Measurements from ENCODE around the gene NOS1AP.

Gene NOS1AP

DNA sequence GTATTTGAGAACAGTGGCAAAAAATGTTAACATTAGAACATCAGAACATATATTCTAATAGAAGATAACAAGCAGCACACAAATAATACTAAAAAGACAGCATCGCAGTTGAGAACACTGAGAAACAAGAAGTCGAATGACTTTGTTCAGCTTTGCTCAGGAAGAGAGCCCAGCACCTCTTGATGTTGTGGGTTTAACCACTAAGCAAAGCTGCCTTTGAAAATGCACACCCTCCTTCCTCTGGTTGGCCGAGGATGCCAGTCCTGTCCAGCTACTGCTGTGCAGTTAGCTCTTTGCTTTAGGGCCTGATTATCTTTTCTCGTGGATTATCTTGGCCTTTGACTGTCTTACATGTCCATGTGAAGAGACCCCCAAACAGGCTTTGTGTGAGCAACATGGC, 246.7 kb downstream of the NOS1AP start:
- in situ Hi-C loops (cut with HindIII; ENCODE audit: low pct_unique_long_range_greater_than_20kb, low sequenced_read_pairs) = no loop called here
- no peak for TF ChIP-seq JUND (IDR thresholded peaks at IDR 0.05; ENCODE audit: low read depth)
- DNase-seq (ENCODE audit: low read depth in 1 of 2, low spot score in 1 of 2) = no peak

DNA sequence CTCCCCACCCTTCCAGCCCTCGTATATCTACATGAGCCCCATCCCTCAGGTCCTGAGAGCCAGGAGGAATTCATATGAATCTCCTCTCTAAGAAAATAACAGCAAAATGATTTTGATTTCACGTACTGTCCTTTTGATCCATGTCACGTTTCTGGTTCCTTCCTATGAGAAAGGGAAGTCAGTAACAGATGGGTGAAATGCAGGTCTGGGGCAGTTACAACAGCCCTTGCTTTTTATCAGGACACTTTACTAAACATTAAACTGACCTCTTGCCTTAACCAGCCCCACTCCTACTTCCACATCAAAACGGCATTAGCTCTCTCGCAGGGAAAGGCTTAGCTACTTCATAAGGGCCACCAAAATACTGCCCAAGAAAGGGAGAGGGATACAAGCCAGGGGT, 248.1 kb downstream of the NOS1AP start:
- no peak for DNase-seq (ENCODE audit: low read depth in 1 of 2, low spot score in 1 of 2)
- in situ Hi-C loops (cut with HindIII; ENCODE audit: low pct_unique_long_range_greater_than_20kb, low sequenced_read_pairs) = no loop called here
- no peak for TF ChIP-seq JUND (IDR thresholded peaks at IDR 0.05; ENCODE audit: low read depth)

DNA sequence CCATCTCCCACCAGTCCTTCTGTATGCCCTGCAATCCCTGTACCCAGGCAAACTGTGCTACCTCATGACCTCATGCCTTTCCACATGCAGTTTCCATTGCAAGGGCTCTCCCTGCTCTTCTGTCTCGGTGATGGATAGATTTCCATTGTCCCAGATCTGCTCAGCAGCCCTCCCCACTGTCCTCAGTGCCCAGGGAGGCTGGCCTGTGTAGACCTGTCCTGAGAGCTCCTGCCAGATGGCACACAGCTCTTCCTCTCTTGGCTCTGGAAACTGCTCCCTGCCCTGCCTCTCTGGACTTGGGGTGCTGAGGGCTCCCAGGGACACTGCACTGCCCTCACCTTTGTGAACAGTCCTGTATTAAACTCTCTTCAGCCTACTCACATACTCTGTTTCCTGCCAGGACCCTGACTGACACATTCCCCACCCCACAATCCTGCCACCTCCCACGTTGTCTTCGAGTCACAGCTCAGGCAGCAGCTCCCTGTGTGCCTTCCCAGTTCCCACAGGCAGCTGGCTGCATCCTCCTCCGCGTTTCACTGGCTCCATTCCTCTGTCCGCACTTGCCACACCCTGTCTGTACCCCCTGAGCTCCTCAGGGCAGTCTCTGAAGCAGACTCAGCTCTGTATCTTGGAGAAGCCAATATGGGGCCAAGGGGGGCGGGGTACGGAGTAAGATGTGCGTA, 250.1 kb downstream of the NOS1AP start:
- no peak for TF ChIP-seq JUND (IDR thresholded peaks at IDR 0.05; ENCODE audit: low read depth)
- DNase-seq (ENCODE audit: low read depth in 1 of 2, low spot score in 1 of 2) = no peak
- in situ Hi-C loops (cut with HindIII; ENCODE audit: low pct_unique_long_range_greater_than_20kb, low sequenced_read_pairs) = no loop called here

DNA sequence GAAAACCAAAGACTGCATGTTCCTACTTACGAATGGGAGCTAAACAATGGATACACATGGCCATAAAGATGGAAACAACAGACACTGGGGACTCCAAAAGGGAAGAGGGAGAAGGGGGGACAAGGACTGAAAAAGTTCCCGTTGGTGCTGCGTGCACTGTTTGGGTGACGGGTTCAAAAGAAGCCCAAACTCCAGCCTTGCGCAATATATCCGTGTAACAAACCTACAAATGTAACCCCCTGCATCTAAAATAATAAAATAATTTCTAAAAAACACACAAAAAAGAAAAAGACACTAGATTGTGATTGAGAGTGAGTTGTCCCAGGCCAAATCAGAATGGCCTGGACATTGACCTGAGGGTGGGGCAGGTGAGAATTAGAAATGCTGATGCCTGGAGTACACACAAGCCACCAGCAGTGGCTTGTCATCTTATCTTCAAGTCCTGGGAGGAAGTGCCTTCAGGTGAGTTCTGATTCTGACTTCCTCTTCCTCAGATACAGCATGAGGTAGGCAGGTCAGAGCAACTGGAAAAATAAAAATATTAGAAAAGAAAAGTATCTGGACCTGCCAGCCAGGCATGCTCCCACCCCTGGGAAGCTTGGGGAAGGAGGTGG, 252.4 kb downstream of the NOS1AP start:
- no peak for TF ChIP-seq JUND (IDR thresholded peaks at IDR 0.05; ENCODE audit: low read depth)
- in situ Hi-C loops (cut with HindIII; ENCODE audit: low pct_unique_long_range_greater_than_20kb, low sequenced_read_pairs) = no loop called here
- no peak for DNase-seq (ENCODE audit: low read depth in 1 of 2, low spot score in 1 of 2)

DNA sequence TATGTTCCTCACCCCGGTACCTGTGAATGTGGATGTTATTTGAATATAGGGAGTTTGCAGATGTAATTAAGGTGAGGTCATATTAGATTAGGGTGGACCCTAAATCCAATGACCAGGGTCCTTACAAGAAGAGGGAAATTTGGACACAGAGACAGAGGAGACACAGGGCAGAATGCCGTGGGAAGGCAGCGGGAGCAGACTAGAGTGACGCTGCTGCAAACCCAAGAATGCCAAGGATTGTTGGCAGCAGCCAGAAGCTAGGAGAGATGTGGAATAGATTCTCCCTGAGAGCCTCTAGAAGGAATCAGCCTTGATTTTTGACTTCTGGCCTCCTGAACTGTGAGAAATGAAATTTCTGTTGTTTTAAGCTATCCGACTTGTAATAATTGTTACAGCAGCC, 253.5 kb downstream of the NOS1AP start:
- no peak for DNase-seq (ENCODE audit: low read depth in 1 of 2, low spot score in 1 of 2)
- TF ChIP-seq JUND (IDR thresholded peaks at IDR 0.05; ENCODE audit: low read depth) = no peak
- in situ Hi-C loops (cut with HindIII; ENCODE audit: low pct_unique_long_range_greater_than_20kb, low sequenced_read_pairs) = no loop called here

DNA sequence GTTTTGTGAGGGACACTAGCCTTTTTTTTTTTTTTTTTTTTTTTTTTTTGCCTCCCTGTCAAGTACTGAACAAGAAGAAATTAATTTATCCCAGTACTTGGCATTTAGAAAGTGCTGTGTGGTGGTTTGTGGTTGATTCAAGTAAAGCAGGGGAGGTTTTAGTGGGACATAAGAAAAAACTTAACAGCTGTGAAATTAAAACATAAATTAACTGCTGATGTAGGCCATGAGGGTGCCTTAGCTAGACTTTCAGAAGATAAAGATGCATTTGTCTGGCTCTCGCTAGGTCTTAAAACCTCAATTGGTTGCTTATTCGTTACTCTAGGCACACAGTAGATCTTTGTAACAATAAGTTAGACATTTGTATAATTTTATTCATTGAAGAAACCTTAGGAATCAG, 254.9 kb downstream of the NOS1AP start:
- TF ChIP-seq JUND (IDR thresholded peaks at IDR 0.05; ENCODE audit: low read depth) = no peak
- no peak for DNase-seq (ENCODE audit: low read depth in 1 of 2, low spot score in 1 of 2)
- in situ Hi-C loops (cut with HindIII; ENCODE audit: low pct_unique_long_range_greater_than_20kb, low sequenced_read_pairs) = no loop called here

DNA sequence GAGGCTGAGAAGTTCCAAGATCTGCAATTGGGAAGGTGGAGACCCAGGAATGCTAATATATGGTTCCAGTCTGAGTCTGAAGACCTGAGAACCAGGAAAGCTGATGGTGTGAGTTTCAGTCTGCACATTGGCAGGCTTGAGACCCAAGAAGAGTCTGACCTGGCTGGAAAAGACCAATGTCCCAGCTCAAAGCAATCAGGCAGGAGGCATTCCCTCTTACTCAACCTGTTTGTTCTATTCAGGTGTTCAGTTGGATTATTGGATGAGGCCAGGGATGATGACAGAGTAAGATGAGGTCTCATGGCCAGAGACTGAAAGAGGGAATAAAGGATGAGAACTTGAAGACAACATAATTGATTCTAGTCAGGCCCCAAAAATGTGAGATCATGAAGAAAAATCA, 257.1 kb downstream of the NOS1AP start:
- in situ Hi-C loops (cut with HindIII; ENCODE audit: low pct_unique_long_range_greater_than_20kb, low sequenced_read_pairs) = no loop called here
- TF ChIP-seq JUND (IDR thresholded peaks at IDR 0.05; ENCODE audit: low read depth) = no peak
- DNase-seq (ENCODE audit: low read depth in 1 of 2, low spot score in 1 of 2) = no peak

DNA sequence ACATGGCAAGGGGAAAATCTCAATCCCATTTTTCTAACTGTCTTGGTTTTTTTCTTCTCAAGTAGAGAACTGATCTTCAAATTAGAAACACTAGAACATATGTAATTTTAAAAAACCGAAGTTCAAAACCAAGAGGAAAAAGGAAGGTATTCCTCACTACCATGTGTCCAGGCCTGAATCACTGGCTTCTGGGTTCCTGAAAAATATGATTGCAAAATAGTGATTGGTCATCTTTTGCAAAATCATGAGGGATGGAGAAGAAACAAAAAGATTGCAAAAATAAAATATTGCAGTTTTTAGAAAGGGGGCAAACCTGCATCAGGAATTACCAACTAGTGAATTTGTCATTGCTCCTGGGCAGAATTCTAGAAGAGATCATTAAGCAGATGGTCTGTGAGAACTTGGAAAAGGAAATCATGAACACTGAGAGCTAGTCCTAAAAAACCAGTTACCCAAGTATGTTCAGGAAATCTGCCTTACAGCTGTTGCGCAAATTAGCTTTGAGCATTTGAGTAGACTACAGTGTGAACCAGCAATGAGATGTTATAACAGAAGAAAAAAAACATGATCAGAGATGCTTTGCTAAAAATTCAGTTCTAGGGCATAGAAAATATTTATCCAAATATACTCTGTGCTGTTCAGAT, 257.8 kb downstream of the NOS1AP start:
- peak in 1 of 2 experiments; percentile 60 for DNase-seq (ENCODE audit: low read depth in 1 of 2, low spot score in 1 of 2)
- in situ Hi-C loops (cut with HindIII; ENCODE audit: low pct_unique_long_range_greater_than_20kb, low sequenced_read_pairs) = no loop called here
- no peak for TF ChIP-seq JUND (IDR thresholded peaks at IDR 0.05; ENCODE audit: low read depth)

DNA sequence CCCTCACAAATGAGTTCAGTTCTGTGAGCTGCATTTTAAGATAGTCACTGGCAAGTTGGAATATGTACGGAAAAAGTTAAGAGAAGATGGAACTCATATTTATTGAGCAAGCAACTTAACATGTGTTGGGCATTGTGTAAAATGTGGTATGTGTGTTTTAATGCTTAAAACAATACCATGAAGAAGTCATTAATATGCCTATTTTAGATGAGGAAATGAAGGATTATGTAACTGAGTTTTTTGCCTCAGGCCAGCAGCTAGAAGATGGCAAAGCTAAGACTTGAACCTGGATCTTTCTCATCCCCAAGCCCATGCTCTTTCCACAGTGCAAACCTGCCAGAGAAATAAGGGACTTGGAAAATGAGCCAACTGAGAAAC, 258.3 kb downstream of the NOS1AP start:
- in situ Hi-C loops (cut with HindIII; ENCODE audit: low pct_unique_long_range_greater_than_20kb, low sequenced_read_pairs) = no loop called here
- DNase-seq (ENCODE audit: low read depth in 1 of 2, low spot score in 1 of 2) = no peak
- TF ChIP-seq JUND (IDR thresholded peaks at IDR 0.05; ENCODE audit: low read depth) = no peak

DNA sequence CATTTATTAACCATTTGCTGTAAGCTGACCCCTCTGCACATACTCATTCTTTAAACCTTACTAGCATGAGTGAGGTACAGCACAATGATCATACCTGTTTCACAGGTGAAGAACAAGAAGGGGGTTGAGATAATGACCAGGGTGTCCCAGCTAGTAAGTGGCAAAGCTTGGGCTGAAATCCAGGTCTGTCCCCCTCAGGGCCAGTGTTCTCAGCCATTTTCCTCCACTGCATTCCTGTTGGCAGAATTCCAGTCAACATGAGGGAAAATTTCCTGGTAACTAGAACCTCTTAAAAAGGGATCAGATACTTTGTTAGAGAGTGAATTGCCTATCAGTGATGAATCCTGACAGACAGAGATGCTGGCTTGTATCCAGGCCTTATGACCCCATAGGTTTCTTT, 259.0 kb downstream of the NOS1AP start:
- peak in 1 of 2 experiments; percentile 53 for DNase-seq (ENCODE audit: low read depth in 1 of 2, low spot score in 1 of 2)
- in situ Hi-C loops (cut with HindIII; ENCODE audit: low pct_unique_long_range_greater_than_20kb, low sequenced_read_pairs) = no loop called here
- no peak for TF ChIP-seq JUND (IDR thresholded peaks at IDR 0.05; ENCODE audit: low read depth)

DNA sequence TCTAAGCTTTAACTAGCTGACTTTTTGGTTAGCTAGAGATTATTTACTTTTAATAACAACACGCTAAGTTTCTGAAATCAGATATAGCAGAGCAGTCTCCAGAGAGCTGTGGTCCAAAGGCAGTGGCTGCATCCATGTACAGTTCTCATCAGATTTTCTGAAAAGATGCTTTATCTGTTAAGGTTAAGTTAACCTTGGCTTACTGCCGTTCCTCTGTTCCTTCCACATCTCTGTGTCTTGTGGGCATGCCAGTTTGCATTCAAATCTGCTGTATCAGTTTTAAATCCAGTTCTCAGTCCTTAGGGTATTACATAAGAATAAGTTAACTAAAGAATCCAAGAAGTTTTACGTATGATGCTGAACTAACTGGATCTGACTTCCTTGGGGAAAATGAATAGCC, 260.3 kb downstream of the NOS1AP start:
- peak in 1 of 2 experiments; percentile 33 for DNase-seq (ENCODE audit: low read depth in 1 of 2, low spot score in 1 of 2)
- no peak for TF ChIP-seq JUND (IDR thresholded peaks at IDR 0.05; ENCODE audit: low read depth)
- in situ Hi-C loops (cut with HindIII; ENCODE audit: low pct_unique_long_range_greater_than_20kb, low sequenced_read_pairs) = no loop called here

DNA sequence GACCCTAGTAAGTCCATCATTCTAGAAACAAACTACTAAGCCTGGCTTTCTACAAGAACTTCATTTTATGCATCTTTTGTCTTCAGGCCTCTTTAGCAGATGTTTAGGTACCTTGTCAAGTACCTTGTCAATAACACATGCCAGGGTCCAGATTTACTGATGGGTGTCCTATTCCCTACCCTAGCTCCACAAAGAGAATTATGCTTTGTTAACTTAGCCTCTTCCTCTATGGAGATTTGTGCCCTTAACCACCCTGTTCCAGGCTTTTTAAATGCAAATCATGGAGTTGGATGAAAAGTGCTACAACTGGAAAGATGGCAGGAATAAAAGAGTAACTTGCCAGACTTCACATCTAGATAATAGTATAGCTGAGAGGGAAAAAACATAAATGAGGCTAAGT, 264.5 kb downstream of the NOS1AP start:
- in situ Hi-C loops (cut with HindIII; ENCODE audit: low pct_unique_long_range_greater_than_20kb, low sequenced_read_pairs) = no loop called here
- DNase-seq (ENCODE audit: low read depth in 1 of 2, low spot score in 1 of 2) = no peak
- no peak for TF ChIP-seq JUND (IDR thresholded peaks at IDR 0.05; ENCODE audit: low read depth)

DNA sequence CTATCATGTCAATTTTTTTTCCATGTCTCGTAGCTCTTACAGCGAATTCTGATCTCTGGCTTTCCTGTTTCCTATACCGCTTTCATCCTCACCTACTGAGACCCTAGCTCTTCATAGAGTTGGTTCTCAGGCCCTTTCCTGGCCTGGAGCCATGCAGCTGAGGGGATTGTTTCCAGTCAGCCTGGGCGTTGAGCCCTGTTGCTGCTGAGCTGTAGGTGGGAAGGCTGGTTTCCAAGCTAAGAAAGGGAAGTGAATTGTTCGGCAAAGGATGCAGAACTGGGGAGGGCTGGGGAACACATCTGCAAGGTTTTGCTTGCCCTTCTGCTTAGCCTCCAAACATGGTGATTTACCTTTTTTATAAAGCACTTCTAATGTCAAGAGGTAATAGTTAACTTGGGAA, 265.6 kb downstream of the NOS1AP start:
- DNase-seq (ENCODE audit: low read depth in 1 of 2, low spot score in 1 of 2) = no peak
- TF ChIP-seq JUND (IDR thresholded peaks at IDR 0.05; ENCODE audit: low read depth) = no peak
- in situ Hi-C loops (cut with HindIII; ENCODE audit: low pct_unique_long_range_greater_than_20kb, low sequenced_read_pairs) = no loop called here

Data from T47D (cell line).